Measurements from ENCODE around the gene TRIM2.

DNA sequence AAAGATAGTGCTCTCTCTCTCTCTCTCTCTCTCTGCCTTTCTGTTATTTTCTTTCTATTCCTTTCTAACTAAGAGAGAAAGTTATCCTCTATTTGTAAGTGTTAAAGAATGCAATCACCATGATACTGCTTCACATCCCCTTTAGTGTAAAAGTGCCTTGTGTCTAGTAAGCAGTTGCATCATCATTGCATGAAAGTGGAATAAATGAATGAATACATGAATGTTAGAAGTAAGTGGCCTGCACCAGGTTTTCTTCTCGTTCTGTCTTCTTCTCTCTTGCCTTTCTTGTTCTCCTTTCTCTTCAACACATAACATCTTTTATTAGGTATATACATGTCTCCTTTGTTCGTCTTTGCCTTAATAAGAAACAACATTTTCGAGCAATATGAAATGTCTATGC is 35.2 kb downstream of the TRIM2 start:
- TF ChIP-seq, protein P1, sequence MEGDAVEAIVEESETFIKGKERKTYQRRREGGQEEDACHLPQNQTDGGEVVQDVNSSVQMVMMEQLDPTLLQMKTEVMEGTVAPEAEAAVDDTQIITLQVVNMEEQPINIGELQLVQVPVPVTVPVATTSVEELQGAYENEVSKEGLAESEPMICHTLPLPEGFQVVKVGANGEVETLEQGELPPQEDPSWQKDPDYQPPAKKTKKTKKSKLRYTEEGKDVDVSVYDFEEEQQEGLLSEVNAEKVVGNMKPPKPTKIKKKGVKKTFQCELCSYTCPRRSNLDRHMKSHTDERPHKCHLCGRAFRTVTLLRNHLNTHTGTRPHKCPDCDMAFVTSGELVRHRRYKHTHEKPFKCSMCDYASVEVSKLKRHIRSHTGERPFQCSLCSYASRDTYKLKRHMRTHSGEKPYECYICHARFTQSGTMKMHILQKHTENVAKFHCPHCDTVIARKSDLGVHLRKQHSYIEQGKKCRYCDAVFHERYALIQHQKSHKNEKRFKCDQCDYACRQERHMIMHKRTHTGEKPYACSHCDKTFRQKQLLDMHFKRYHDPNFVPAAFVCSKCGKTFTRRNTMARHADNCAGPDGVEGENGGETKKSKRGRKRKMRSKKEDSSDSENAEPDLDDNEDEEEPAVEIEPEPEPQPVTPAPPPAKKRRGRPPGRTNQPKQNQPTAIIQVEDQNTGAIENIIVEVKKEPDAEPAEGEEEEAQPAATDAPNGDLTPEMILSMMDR (IDR thresholded peaks at IDR 0.05; ENCODE audit: low read depth, low read length, missing input control) = no peak
- no peak for TF ChIP-seq YY1 (IDR thresholded peaks at IDR 0.05)
- TF ChIP-seq TAF1 (conservative IDR thresholded peaks at IDR 0.05) = no peak
- TF ChIP-seq EGR1 (IDR thresholded peaks at IDR 0.05; ENCODE audit: low read depth in 2 of 2) = no peak
- TF ChIP-seq GABPA (IDR thresholded peaks at IDR 0.05 in 1 of 2, conservative IDR thresholded peaks at IDR 0.05 in 1 of 2) = no peak
- no peak for TF ChIP-seq FOXA1 (IDR thresholded peaks at IDR 0.05)
- TF ChIP-seq, protein P2, sequence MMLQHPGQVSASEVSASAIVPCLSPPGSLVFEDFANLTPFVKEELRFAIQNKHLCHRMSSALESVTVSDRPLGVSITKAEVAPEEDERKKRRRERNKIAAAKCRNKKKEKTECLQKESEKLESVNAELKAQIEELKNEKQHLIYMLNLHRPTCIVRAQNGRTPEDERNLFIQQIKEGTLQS (IDR thresholded peaks at IDR 0.05) = no peak
- no peak for TF ChIP-seq RAD21 (IDR thresholded peaks at IDR 0.05)
- TF ChIP-seq JUND (IDR thresholded peaks at IDR 0.05) = no peak
- TF ChIP-seq, protein P3, sequence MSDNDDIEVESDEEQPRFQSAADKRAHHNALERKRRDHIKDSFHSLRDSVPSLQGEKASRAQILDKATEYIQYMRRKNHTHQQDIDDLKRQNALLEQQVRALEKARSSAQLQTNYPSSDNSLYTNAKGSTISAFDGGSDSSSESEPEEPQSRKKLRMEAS (IDR thresholded peaks at IDR 0.05) = no peak
- TF ChIP-seq, protein P4, sequence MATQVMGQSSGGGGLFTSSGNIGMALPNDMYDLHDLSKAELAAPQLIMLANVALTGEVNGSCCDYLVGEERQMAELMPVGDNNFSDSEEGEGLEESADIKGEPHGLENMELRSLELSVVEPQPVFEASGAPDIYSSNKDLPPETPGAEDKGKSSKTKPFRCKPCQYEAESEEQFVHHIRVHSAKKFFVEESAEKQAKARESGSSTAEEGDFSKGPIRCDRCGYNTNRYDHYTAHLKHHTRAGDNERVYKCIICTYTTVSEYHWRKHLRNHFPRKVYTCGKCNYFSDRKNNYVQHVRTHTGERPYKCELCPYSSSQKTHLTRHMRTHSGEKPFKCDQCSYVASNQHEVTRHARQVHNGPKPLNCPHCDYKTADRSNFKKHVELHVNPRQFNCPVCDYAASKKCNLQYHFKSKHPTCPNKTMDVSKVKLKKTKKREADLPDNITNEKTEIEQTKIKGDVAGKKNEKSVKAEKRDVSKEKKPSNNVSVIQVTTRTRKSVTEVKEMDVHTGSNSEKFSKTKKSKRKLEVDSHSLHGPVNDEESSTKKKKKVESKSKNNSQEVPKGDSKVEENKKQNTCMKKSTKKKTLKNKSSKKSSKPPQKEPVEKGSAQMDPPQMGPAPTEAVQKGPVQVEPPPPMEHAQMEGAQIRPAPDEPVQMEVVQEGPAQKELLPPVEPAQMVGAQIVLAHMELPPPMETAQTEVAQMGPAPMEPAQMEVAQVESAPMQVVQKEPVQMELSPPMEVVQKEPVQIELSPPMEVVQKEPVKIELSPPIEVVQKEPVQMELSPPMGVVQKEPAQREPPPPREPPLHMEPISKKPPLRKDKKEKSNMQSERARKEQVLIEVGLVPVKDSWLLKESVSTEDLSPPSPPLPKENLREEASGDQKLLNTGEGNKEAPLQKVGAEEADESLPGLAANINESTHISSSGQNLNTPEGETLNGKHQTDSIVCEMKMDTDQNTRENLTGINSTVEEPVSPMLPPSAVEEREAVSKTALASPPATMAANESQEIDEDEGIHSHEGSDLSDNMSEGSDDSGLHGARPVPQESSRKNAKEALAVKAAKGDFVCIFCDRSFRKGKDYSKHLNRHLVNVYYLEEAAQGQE (IDR thresholded peaks at IDR 0.05) = no peak

Data from liver (tissue), 3 donors.